Measurements from ENCODE around the gene BICD1.
"Not testable (repeated sequence)": the region's sequence is repeated elsewhere in the genome, so short reads cannot be mapped to it uniquely, and the experiment has no call there.

The BICD1 gene

GRCh38 chr12:32106517-32107358 lies at the start of gene BICD1:
Gene BICD1 (plus strand): TSS chr12:32106847. CDS start chr12:32107332, 485 bp downstream.
- DNase-seq: peak; percentile 62

- DNase-seq: no peak
Observed at GRCh38 chr12:32061033-32061432, 45.6 kb upstream of the BICD1 start.

GRCh38 chr12:32062881-32063280 lies 43.8 kb upstream of the BICD1 start:
- DNase-seq: peak; percentile 38

GRCh38 chr12:32063796-32064195 lies 42.9 kb upstream of the BICD1 start:
- DNase-seq: no peak

GRCh38 chr12:32066206-32066605 lies 40.4 kb upstream of the BICD1 start:
- DNase-seq: no peak

GRCh38 chr12:32069071-32069470 lies 37.6 kb upstream of the BICD1 start:
- no peak for DNase-seq

GRCh38 chr12:32069731-32070130 lies 36.9 kb upstream of the BICD1 start:
- DNase-seq: no peak

GRCh38 chr12:32070370-32070769 lies 36.3 kb upstream of the BICD1 start:
- DNase-seq: no peak

- DNase-seq: no peak
Observed at GRCh38 chr12:32072102-32072501, 34.5 kb upstream of the BICD1 start.

GRCh38 chr12:32074432-32074831 lies 32.2 kb upstream of the BICD1 start:
- no peak for DNase-seq

GRCh38 chr12:32076941-32077340 lies 29.7 kb upstream of the BICD1 start:
- DNase-seq: no peak

GRCh38 chr12:32080435-32080834 lies 26.2 kb upstream of the BICD1 start:
- no peak for DNase-seq

GRCh38 chr12:32083489-32083888 lies 23.2 kb upstream of the BICD1 start:
- DNase-seq: peak; percentile 19

GRCh38 chr12:32084017-32084688 lies 22.5 kb upstream of the BICD1 start:
- no peak for DNase-seq

GRCh38 chr12:32084753-32085152 lies 21.9 kb upstream of the BICD1 start:
- no peak for DNase-seq

GRCh38 chr12:32087306-32087705 lies 19.3 kb upstream of the BICD1 start:
- DNase-seq: no peak

GRCh38 chr12:32089156-32089555 lies 17.5 kb upstream of the BICD1 start:
- no peak for DNase-seq

- peak; percentile 66 for DNase-seq
Observed at GRCh38 chr12:32089586-32089985, 17.1 kb upstream of the BICD1 start.

- no peak for DNase-seq
Observed at GRCh38 chr12:32091696-32092095, 15.0 kb upstream of the BICD1 start.

GRCh38 chr12:32098112-32098511 lies 8.5 kb upstream of the BICD1 start:
- no peak for DNase-seq

GRCh38 chr12:32099275-32099674 lies 7.4 kb upstream of the BICD1 start:
- not testable (repeated sequence) for DNase-seq

- no peak for DNase-seq
Observed at GRCh38 chr12:32100361-32100760, 6.3 kb upstream of the BICD1 start.

- no peak for DNase-seq
Observed at GRCh38 chr12:32100888-32101287, 5.8 kb upstream of the BICD1 start.

GRCh38 chr12:32102234-32102633 lies 4.4 kb upstream of the BICD1 start:
- DNase-seq: no peak

Data from MV-4-11 (cell line).